ENCODE measurements around the gene SLX4IP. TPM values are rescaled to one million over a fixed set of nuclear protein-coding genes. Genes with fewer than 3 reads are reported as not detected.

The SLX4IP gene
- total and polyA plus RNA-seq, 2 donors (not counting 3 experiments of a cell fraction or from before 2014, with no cell fraction given): 1.9 to 4.5 TPM

- Histone ChIP-seq H3K27ac (ENCODE audit: insufficient read depth, low read depth, low read length) (no peak overlapping the region), H3K36me3 (ENCODE audit: control insufficient read depth in 2 of 2, extremely low read depth in 1 of 2, insufficient read depth in 2 of 2, low read length in 2 of 2) (no peaks in the 10 kb centered on the region), H3K4me1 (ENCODE audit: control insufficient read depth, extremely low read depth, insufficient read depth, low read length) (peaks cover 25% of the 10 kb centered on the region), H3K4me3 (replicated peaks in 1 of 3; ENCODE audit: insufficient read depth in 1 of 3, low read depth in 1 of 3, low read length in 3 of 3) (no peak overlapping the region), H4K20me1 (replicated peaks; ENCODE audit: control insufficient read depth, extremely low read depth, insufficient read depth, low read length) (no peaks in the 10 kb centered on the region), H2AFZ (ENCODE audit: low read depth, low read length) (no peak overlapping the region), H3K27me3 (ENCODE audit: control insufficient read depth in 2 of 2, insufficient read depth in 2 of 2, low read length in 2 of 2) (no peaks in the 10 kb centered on the region), H3K4me2 (ENCODE audit: insufficient read depth, low read length) (no peak overlapping the region), H3K9ac (replicated peaks; ENCODE audit: extremely low read depth, insufficient read depth, low read length) (no peak overlapping the region), H3K9me1 (replicated peaks; ENCODE audit: control insufficient read depth, extremely low read depth, insufficient read depth, low read length) (no peaks in the 10 kb centered on the region), H3K79me2 (ENCODE audit: control insufficient read depth, insufficient read depth, low read length) (no peaks in the 10 kb centered on the region), H3K9me3 (replicated peaks; ENCODE audit: control insufficient read depth, insufficient read depth, low read length) (no peaks in the 10 kb centered on the region)
- ChIA-PET CTCF (no interaction called here), POLR2A (no interaction called here)
- FAIRE-seq (no peak), DNase-seq (ENCODE audit: low read depth, low spot score) (no peak)
- dilution Hi-C loops (cut with MboI; ENCODE audit: extremely low pct_ligation_motif_present, low sequenced_read_pairs): no loop called here
- BruUV-seq (replicated peaks): no TSS peak
- TF ChIP-seq FOS (IDR thresholded peaks at IDR 0.05; ENCODE audit: borderline replicate concordance, insufficient read depth, low read length) (no peak), POLR2AphosphoS5 (IDR thresholded peaks at IDR 0.05; ENCODE audit: insufficient read depth, low read depth, low read length) (no peak), EZH2 (IDR thresholded peaks at IDR 0.05; ENCODE audit: borderline replicate concordance, low read depth, low read length, severe bottlenecking) (no peak), MYC (IDR thresholded peaks at IDR 0.05; ENCODE audit: low read depth, low read length) (no peak), GATA2 (IDR thresholded peaks at IDR 0.05; ENCODE audit: insufficient read depth, insufficient read length, low read depth, low read length) (no peak), POLR2A (IDR thresholded peaks at IDR 0.05; ENCODE audit: low read depth, low read length) (no peak), CTCF (IDR thresholded peaks at IDR 0.05; ENCODE audit: extremely low read depth in 1 of 2, insufficient read depth in 1 of 2, low read depth in 1 of 2, low read length in 2 of 2) (no peak), JUN (IDR thresholded peaks at IDR 0.05; ENCODE audit: borderline replicate concordance, insufficient read depth, insufficient read length, low read depth) (no peak)
- TF ChIP-seq, protein P1, sequence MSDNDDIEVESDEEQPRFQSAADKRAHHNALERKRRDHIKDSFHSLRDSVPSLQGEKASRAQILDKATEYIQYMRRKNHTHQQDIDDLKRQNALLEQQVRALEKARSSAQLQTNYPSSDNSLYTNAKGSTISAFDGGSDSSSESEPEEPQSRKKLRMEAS (IDR thresholded peaks at IDR 0.05; ENCODE audit: insufficient read depth, insufficient read length): no peak
- intact Hi-C loops (cut with micrococcal nuclease): no loop called here
Observed at GRCh38 chr20:10625641-10626040, 190.5 kb downstream of the SLX4IP start.
